GM21723 (cell line): ENCODE results near the gene ITPKA.
A peak's percentile ranks its signal among the peaks of the same experiment; 100 is the strongest.

Source experiments
- ATAC-seq: cut with Tn5 transposase; IDR thresholded peaks from one replicate; pipeline ENCODE4 v1.9.1; 2021; ENCODE audit warnings: mild to moderate bottlenecking, moderate library complexity; ENCODE audit not compliant: unreplicated experiment

Gene ITPKA

DNA sequence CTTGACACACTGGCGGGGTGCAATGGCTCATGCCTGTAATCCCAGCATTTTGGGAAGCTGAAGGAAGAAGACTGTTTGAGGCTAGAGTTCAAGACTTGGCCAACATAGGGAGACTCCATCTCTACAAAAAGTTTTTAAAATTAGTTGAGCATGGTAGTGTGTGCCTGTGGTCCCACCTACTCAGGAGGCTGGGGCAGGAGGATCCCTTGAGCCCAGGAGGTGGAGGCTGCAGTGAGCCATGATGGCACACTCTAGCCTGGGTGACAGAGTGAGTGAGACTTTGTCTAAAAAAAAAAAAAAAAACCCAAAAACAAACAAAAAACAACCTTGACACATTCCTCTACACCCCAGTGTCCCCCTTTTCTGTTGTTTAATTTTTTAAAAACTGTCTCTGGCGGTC lies 4.0 kb upstream of the ITPKA start:
- ATAC-seq: no peak

DNA sequence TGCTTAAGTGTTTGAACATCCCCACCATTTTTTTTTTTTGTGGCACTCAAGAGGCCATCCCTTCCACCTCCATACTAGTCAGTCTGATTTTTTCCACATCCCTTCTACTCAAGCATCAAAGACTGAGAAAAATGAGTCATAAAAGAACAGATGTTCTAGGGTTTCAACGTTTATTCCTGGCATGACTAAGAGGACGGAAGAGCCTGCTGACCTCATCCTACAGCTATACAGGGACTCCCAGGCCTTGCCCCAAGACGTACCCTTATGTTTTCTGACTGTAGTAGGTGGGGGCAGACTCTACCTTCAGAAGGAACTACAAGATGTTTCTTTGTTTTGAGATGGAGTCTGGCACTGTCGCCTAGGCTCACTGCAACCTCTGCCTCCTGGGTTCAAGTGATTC lies 3.3 kb upstream of the ITPKA start:
- ATAC-seq: no peak

DNA sequence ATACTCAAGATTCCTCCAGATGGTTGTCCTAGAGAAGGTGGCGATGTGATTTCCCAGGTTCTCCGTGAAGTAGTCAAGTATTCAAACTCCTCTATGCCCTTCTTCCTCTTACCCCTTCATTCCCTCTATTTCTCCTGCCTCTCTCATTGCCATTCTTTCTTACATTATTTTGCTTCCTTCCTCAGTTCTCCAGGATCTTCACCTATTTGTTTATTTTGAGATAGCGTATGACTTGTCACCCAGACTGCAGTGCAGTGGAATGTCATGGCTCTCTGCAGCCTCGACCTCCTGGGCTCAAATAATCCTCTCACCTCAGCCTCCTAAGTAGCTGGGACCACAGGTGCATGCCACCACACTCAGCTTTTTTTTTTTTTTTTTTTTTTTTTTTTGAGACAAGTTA lies 1.8 kb upstream of the ITPKA start:
- no peak for ATAC-seq

DNA sequence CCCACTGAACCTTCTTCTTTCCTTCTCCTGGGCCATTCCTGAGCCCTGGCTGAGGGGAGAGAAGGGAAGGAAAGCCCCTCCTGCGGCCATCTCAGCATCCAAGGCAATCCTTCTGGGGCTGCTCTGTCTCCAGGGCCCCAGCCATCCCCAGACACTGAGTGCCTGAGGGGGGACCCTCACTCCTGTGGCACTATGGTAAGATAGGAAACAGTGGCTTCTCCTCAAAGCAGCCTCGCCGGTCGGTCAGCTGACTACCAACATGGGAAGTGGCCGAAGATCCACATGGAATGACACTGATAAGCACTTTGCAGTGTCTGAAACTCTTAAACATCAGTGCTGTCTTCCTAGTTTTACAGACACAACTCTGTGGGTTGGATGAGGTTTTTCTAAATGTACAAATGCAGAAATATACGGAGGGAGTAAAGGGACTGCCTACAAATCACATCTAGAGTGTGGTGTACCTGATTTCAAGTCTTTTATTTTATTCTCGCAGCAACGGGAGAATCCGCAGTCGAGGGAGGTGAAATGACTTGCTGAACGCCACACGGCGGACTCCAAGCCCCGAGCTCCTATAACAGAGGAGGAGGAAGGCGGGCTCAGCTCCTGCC lies 973 bp upstream of the ITPKA start:
- ATAC-seq: no peak

DNA sequence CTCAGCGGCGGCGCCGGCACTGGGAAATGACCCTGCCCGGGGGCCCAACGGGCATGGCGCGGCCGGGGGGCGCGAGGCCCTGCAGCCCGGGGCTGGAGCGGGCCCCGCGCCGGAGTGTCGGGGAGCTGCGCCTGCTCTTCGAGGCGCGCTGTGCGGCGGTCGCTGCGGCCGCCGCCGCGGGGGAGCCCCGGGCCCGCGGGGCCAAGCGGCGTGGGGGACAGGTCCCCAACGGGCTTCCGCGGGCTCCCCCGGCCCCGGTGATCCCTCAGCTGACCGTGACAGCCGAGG lies 172 bp downstream of the ITPKA start:
- peak; percentile 22 for ATAC-seq

DNA sequence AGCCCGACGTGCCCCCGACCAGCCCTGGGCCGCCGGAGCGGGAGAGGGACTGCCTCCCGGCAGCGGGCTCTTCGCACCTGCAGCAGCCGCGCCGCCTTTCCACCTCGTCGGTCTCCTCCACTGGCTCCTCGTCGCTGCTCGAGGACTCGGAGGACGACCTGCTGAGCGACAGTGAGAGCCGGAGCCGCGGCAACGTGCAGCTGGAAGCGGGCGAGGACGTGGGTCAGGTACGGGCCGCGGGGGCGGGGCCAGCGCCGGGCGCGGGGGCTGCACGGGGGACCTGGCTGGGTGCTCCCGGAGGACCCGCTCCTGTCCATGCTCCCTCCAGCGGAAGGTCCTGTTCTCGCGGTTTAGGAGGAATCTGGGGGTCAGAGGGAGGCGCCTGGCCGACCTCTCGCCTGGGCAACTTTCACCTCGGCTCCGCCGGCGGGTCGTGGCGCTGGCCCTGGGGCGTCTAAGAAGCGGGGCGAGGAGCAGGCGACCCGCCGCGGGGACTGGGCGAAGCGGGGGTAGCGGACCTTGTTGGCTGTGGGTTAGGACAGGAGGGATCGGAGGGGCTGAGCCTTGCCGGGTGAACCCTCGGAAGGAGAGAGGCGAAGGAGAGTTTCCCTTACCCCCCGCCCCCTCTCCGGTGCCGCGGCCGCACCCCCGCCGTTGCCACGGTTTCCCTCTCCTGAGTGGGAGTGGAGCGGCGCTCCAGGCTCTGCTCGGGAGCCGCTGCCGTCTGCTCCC lies 682 bp downstream of the ITPKA start:
- peak; percentile 25 for ATAC-seq

DNA sequence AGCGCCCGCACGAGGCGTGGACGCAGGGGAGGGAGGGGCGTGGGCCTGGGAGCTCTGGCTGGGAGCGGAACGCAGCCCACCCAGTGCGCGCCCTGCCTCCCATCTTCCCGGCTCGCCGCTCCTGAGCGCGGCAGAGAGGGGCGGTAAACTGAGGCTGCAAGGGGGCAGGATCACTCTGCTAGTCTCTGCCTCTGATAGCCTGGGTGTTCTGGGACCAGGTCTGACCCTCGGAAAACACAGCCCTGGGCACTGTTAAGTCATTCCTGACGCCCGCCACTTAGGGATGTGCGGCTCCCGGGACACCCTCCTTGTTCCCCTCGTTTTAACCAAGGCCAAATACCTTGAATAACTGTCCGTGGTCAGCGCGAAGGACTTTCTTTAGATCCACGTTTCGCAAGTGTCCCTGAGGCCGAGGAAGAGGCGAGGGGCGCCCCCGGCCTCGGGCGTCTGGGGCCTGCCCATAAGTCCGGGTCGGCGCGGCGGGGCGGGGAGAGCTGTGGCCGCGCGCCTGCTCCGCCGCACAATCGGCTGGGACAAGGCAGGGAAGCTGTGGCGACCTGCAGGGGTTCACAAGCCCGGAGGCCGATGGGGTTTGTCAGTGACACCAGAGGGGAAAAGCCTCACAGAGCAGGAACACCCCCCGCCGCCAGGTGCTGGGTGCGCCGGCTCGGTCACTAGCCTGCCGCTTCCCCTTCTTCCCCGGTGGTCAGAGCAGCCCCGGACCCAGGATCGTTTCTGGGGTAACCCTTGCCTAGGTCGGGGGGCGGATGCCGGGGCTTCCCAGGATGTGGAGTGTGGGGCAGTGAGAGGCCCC lies 1.5 kb downstream of the ITPKA start:
- no peak for ATAC-seq

DNA sequence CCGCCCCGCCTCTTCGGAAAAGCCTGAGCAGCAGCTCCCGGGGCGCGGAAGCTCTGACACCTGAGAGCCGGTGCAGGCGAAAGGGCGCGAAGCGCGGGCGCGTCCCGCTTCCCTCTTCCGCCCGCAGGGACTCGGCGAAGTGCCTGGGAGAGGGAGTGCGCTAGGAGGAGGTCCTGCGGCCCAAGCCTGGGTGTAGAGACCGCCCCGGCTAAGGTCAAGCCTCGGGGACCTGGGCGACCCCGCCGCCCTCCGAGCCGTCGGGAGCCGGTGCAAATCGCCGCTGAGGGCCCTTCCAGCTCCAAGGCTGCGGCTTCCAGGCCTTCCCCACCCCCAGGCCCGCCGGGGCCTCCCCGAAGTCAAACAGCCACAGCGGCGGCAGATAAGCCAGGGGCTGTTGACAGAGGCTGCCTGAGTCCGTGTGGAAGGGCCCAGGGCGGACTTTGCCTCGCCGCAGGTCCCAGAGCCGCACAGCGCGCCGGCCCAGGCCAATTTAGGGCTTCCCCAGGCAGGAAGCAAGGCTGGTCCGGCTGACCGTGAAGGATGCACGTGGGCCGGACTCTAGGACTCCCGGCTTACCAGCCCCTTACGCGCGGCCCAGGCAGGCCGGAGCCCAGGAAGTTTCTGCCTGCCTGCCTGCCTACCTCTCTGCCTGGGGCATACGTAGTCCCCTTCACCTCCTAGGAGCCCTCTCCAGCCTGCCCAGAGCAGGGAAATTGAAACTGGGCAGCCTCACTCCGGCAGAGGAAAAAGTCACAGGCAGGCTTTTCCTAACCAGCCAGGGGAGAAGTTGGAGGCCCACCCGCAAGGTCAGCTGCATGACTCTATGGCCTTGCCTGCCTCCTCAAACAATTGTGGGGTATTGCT lies 2.3 kb downstream of the ITPKA start:
- ATAC-seq: no peak

DNA sequence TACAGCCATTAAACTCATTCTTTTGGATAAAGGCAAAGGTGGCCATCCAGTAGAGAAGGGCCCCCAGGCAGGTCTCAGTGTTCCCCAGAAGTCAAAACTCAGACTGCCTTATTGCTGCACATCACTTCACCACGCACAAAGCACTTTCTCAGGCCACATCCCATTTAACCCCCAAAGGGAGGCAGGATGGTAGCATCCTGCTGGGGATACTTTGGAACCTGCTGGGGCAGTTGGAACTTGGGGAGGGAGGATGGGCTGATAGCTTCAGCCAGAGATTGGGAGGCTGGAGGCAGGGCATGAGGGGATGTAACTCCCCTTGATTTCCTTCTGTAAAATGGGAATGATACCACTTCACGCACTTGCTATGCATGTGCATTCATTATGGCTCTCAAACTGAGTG lies 5.0 kb downstream of the ITPKA start:
- ATAC-seq: no peak

DNA sequence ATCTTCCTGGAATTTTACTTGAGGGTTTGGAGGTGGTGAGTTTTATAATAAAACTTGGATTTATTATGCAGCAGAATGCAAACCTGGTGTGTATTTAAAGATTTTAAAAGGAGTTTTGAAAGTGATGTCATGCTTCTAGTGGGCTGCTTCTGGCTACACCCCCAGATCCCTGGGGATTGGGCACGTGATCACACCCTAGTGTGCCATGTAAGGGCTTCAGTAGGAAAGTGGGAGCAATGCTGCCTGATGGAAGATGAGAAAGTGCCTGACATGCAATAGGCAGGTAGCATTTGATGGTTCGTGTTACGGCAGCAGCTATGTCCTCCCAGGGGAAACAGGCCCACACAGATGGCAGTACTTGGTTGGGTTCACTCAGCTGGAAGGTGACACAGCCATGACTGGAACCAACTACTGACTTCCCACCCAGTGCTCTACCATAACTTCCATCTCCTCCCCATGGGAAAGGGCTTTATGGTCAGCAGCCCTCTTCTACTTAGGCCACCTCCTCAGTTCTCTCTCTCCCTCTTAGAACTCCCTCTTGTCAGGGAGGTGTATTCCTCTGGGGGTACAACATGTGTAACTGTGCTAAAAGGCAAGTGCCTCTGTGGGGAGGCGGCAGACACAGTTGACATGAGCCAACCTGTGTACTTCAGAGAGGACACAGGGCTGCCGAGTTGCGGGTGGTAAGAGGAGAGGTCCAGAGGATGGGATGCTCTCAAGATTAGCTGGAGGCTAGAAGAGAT lies 5.6 kb downstream of the ITPKA start:
- ATAC-seq: no peak

DNA sequence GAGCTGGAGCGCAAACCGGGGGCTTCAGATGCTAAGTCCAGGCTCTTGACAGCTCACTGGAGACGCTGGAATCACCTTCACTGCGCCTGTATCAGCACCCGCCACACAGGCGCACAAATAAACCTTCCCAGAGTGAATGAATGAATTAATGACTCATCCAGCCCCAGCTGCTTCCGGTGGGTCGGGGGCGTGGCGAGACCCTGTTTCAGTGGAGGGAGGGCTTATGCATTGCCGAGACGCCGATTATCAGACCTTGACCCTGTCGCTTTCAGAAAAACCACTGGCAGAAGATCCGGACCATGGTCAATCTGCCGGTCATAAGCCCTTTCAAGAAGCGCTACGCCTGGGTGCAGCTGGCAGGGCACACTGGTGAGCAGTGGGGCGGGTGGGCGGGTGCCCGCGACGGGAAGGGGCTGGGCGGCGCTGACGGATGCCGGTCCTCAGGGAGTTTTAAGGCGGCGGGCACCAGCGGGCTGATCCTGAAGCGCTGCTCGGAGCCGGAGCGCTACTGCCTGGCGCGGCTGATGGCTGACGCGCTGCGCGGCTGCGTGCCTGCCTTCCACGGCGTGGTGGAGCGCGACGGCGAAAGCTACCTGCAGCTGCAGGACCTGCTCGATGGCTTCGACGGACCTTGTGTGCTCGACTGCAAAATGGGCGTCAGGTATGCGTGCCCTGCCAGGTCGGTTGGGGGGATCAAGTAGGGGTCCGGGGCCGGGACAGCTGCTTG lies 7.7 kb downstream of the ITPKA start:
- ATAC-seq: no peak

DNA sequence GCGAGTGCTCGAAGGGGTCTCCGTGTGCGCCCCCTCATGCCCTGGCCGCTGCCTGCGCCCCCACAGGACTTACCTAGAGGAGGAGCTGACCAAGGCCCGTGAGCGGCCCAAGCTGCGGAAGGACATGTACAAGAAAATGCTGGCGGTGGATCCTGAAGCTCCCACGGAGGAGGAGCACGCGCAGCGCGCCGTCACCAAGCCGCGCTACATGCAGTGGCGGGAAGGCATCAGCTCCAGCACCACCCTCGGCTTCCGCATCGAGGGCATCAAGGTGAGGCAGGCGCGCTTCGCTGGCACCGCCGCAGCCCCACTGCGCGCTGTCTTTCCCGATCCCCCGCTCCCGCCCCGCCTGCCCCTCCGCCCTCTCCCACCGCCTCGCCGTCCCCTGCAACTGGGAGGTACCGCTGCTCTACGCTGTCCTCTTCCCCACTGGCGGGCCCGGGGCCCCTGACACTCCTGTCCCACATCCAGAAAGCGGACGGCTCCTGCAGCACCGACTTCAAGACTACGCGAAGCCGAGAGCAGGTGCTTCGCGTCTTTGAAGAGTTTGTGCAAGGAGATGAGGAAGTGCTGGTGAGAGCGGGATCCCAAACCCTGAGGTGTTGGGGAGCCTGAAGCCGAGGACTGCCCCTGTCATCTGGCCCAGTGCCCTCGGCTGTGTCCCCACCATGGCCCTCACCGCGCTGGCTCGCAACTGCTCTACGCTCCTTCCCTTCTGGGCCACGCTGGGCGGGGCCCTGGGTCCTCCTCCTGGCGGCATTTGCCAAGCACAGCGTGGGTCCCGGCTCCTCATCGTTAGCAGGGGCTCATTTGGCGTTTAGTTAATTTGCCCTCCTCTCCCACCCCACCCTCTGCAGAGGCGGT lies 8.5 kb downstream of the ITPKA start:
- no peak for ATAC-seq

DNA sequence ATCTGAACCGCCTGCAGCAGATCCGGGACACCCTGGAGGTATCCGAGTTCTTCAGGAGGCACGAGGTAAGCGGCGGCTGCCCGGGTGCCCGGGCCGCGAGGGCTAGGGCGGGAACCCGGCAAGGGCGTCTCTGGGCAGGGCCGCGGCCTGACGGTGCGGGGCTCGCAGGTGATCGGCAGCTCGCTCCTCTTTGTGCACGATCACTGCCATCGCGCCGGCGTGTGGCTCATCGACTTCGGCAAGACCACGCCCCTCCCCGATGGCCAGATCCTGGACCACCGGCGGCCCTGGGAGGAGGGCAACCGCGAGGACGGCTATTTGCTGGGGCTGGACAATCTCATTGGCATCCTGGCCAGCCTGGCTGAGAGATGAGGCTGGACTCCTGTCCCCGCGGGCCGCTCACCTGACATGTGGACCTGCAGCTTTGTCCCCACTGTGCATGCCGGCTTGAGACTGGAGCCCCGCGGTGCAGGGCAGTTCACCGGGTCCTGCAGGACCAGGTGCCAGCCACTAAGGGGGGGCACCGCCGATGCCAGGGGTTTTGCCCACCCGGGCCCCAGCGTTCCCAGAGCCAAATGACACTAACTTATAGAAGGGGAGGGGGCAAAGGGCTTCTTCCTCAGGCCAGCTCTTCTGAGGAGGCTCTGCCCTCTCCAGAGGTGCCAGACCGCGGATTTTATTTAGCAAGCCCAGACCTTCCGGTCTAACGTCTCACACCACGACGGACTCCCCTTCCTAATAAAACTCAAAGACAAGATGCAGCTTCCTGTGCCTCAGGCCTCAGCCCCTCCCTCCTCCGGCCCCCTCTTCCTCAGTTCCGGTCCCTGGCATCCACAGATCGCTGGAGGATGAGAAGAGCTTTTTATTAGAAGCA lies 9.4 kb downstream of the ITPKA start:
- no peak for ATAC-seq

DNA sequence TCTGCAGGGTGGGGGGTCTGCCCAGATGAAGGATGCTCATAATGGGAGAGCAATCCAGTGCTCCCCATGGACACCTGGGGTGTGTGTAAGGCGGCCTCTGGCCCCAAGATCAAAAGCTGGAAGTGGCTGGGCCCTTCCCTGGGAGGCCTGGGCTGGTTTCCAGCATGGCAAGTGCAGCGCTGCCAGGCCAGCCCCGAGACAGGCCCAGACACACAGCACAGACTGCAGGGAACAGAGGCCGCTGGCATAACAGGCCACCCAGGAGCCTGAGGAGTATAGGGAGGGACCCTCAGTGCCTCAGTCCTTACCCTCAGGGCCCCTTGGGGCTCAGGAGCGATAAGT lies 10.0 kb downstream of the ITPKA start:
- no peak for ATAC-seq

DNA sequence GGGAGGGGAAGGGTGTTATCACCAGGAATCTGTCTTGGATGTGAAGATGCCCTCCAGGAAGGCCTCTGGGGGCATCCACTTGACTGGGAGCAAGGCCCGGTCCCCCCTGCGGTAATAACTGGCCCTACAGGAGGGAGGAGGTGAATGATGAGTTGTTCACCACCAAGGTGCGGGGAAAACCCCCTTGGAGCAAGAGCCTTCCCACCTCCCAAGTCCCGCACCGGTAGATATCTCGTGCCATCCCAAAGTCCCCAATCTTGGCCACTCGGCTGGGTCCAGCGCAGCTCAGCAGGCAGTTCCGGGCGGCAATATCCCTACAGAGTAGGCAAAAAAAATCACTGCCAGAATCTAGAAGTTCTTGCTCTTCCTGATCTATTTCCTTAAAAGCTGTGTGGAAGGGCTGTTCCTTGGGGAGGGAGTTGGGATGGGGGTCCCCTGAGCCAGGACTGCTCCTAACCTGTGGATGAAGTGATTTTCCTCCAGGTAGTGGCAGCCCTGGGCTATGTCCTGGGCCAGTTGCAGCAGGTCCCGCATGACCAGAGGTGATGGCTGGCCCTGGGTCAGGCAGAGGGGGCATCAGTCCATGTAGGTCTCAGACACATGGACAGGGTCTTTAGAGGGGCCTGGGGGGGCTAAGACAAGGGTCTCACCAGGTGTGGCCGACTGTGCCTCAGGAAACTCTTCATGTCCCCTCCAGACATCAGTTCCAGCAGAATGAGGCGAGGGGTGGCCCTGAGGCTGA lies 11.2 kb downstream of the ITPKA start:
- no peak for ATAC-seq

DNA sequence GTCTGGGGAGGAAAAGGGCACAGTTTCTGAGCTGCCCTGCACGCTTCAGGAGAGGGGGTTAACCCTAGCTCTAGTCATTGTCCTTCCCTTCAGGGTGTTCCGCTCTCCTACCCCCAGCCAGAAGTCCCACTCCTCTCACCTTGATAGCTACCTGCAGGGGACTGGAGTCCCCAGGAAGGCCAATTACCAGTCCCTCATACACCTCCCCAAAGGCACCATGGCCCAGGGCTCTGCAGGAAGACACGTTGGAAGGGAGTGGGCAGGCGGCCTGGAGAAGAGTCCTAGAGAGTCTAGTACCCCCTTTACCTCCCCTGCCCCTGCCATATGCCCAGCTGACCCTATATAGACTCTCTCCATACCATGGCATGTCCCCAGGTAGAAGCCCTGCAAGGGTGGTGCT lies 12.1 kb downstream of the ITPKA start:
- ATAC-seq: no peak

DNA sequence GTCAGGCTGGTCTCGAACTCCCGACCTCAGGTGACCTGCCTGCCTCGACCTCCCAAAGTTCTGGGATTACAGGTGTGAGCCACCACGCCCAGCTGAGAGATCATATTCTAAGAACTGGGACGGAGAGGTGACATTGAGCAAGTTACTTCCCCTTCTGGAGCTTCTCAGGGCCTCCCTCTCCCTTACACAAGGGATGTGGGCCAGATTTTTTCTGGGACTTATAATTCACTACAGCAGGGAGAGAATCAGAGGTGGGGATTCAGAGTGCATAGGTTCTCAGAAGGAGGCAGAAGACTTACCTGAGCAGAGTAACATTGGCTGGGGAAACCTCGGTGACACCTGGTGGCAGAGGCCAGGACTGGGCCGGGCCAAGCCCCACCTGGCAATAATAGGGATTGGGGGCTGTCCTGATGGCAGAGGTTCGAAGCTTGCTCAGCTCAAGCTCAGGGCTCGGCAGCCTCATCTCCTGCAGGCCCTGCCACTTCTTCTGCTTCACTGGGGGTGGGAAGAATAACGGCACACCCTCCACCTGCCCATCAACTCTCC lies 13.2 kb downstream of the ITPKA start:
- ATAC-seq: no peak
